ENCODE measurements around the gene ARAP1.

Gene ARAP1

DNA sequence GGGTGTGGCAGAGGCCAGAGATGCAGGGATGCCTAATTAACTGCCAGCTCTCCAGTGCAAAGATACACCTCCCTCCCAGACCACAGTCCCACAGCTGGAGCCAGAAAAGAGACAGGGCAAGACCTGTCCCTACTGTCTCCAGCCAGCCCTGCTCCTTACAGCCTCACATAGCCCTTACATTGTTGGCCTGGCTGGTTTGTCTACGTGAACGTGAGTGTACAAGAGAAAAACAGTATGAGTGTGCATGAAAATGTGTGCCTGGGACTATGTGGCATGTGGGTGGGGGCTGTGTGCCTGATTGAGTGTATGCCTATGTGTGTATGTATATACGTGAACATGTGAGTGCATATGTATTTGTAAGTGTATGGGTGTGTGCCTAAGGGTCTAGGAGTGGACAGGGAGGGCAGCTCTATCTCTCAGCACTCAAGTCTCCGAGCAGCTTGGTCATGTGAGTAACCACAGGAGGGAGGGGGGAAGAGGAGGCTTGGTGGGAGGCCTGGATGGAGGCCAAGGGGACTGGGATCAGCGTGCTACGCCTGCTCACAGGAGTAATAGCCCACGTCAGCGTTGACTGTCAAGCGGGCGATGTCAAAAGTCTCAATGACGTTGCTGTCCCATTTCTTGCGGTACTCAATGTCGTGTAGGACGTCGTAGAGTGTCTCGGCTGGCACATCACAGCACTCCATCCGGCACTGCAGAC, 6.6 kb upstream of the ARAP1 start:
- no peak for DNase-seq (ENCODE audit: low read depth, low spot score)
- no peaks in the 10 kb centered on the region for H3K27me3 ChIP-seq (ENCODE audit: insufficient read depth, insufficient read length)
- peaks cover 11% of the 10 kb centered on the region for H3K4me1 ChIP-seq (ENCODE audit: insufficient read depth, insufficient read length)
- TF ChIP-seq SUZ12 (IDR thresholded peaks at IDR 0.05; ENCODE audit: extremely low read depth, insufficient read depth, insufficient read length) (no peak), ZNF274 (IDR thresholded peaks at IDR 0.05; ENCODE audit: low read depth, low read length) (no peak), YY1 (IDR thresholded peaks at IDR 0.05; ENCODE audit: insufficient read depth, insufficient read length) (no peak)
- H3K9ac ChIP-seq (ENCODE audit: insufficient read length, low read depth): no peak overlapping the region
- H3K36me3 ChIP-seq (ENCODE audit: insufficient read depth, insufficient read length, low read length): peaks cover 18% of the 10 kb centered on the region
- no peak overlapping the region for H3K4me3 ChIP-seq (ENCODE audit: insufficient read length, low read depth)
- H3K9me3 ChIP-seq (ENCODE audit: insufficient read depth, low read length): no peaks in the 10 kb centered on the region

DNA sequence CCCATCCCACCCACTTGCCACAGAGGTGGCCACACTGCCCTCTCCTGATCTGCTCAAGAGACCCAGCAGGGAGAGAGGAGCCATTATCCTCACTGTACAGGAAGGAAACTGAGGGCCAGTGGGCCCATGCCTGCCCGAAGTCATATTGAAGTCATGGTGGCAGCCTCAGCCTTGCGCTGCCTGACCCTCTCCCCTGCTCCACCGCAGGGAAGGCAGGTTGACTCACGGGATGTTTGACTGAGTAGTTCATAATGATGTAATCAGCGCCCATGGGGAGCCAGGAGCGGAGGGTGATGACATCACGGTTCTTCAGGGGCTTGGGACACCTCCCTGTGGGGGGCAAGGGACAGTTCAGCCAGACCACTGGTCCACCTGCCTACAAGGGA, 6.1 kb upstream of the ARAP1 start:
- Histone ChIP-seq H3K36me3 (ENCODE audit: insufficient read depth, insufficient read length, low read length) (peaks cover 18% of the 10 kb centered on the region), H3K9me3 (ENCODE audit: insufficient read depth, low read length) (no peaks in the 10 kb centered on the region), H3K4me1 (ENCODE audit: insufficient read depth, insufficient read length) (peaks cover 11% of the 10 kb centered on the region), H3K4me3 (ENCODE audit: insufficient read length, low read depth) (no peak overlapping the region), H3K9ac (ENCODE audit: insufficient read length, low read depth) (no peak overlapping the region), H3K27me3 (ENCODE audit: insufficient read depth, insufficient read length) (no peaks in the 10 kb centered on the region)
- TF ChIP-seq ZNF274 (IDR thresholded peaks at IDR 0.05; ENCODE audit: low read depth, low read length) (no peak), YY1 (IDR thresholded peaks at IDR 0.05; ENCODE audit: insufficient read depth, insufficient read length) (no peak), SUZ12 (IDR thresholded peaks at IDR 0.05; ENCODE audit: extremely low read depth, insufficient read depth, insufficient read length) (no peak)
- DNase-seq (ENCODE audit: low read depth, low spot score): no peak

DNA sequence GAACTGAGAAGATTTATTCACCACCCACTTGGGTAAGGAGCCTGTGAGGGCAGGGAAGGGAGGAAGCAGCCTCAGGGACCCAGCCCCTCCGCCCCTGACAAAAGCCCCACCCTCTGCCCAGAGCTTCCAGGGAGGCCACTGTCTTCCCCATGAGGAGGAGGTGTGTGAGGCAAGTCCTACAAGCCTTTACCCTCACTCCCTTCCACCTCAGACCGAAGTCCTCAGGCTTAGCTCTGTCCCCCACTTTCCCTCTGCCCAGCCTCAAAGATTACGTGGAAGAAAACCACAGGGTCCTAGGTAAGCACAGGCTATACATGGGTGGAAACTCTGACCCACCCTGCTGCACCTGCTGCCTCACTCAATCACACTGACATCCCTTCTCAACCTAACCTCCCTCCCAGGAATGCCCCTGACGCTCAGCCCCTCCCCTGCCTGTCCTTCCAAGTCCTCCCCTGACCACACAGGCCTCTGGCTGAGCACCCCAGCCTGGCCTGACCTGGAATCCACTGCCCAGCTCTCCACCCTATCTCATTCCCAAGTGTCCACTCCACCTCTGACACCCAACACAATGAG, 3.6 kb upstream of the ARAP1 start:
- H3K9me3 ChIP-seq (ENCODE audit: insufficient read depth, low read length): no peaks in the 10 kb centered on the region
- H3K4me3 ChIP-seq (ENCODE audit: insufficient read length, low read depth): no peak overlapping the region
- TF ChIP-seq SUZ12 (IDR thresholded peaks at IDR 0.05; ENCODE audit: extremely low read depth, insufficient read depth, insufficient read length): no peak
- no peak for TF ChIP-seq ZNF274 (IDR thresholded peaks at IDR 0.05; ENCODE audit: low read depth, low read length)
- no peak for TF ChIP-seq YY1 (IDR thresholded peaks at IDR 0.05; ENCODE audit: insufficient read depth, insufficient read length)
- peaks cover 10% of the 10 kb centered on the region for H3K4me1 ChIP-seq (ENCODE audit: insufficient read depth, insufficient read length)
- no peak for DNase-seq (ENCODE audit: low read depth, low spot score)
- no peak overlapping the region for H3K9ac ChIP-seq (ENCODE audit: insufficient read length, low read depth)
- peaks cover 18% of the 10 kb centered on the region for H3K36me3 ChIP-seq (ENCODE audit: insufficient read depth, insufficient read length, low read length)
- no peaks in the 10 kb centered on the region for H3K27me3 ChIP-seq (ENCODE audit: insufficient read depth, insufficient read length)

DNA sequence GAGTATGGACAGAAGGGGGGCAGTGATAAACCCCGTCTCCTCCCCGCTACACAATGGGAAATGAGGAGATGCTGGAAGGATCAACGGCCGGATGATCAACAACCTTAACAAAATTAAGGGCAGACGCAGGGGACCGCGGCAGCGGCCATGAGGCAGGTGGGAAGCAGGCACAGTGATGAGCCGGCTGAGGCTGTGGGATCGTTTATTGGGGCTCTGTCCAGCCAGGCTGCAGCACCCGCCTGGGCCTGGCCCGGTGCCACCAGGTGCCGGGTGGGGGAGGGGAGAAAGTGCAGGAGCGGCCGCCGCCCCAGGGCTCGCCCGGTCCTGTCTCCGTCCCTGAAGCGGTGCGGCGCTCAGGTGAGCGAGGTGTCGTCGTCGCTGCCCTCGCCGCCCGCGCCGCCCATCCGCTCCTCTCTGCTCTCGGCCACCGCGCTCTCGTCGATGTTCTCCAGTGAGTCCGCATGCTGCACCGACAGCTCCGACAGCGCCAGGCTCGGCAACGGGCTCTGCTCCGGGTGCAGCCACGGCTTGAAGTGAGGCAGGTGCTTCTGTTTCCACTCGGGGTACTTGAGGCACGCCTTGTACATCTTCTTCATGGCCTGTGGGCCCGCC, 2.4 kb upstream of the ARAP1 start:
- peaks cover 12% of the 10 kb centered on the region for H3K4me1 ChIP-seq (ENCODE audit: insufficient read depth, insufficient read length)
- no peaks in the 10 kb centered on the region for H3K9me3 ChIP-seq (ENCODE audit: insufficient read depth, low read length)
- no peaks in the 10 kb centered on the region for H3K27me3 ChIP-seq (ENCODE audit: insufficient read depth, insufficient read length)
- peaks cover 18% of the 10 kb centered on the region for H3K36me3 ChIP-seq (ENCODE audit: insufficient read depth, insufficient read length, low read length)
- no peak overlapping the region for H3K4me3 ChIP-seq (ENCODE audit: insufficient read length, low read depth)
- TF ChIP-seq SUZ12 (IDR thresholded peaks at IDR 0.05; ENCODE audit: extremely low read depth, insufficient read depth, insufficient read length) (no peak), ZNF274 (IDR thresholded peaks at IDR 0.05; ENCODE audit: low read depth, low read length) (no peak), YY1 (IDR thresholded peaks at IDR 0.05; ENCODE audit: insufficient read depth, insufficient read length) (no peak)
- H3K9ac ChIP-seq (ENCODE audit: insufficient read length, low read depth): no peak overlapping the region
- no peak for DNase-seq (ENCODE audit: low read depth, low spot score)

DNA sequence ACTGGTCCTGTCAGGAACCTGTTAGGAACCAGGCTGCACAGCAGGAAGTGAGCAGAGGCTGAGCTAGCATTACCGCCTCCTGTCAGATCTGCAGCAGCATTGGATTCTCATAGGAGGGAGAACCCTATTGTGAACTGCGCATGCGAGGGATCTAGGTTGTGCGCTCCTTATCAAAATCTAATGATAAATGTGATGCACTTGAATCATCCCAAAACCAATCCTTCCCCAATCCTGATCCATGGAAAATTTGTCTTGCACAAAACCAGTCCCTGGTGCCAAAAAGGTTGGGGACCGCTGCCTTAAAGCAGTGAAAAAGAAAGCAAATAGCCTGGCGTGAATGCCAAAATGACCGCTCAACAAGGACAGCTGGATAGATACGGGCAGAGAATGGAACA, 1.9 kb upstream of the ARAP1 start:
- DNase-seq (ENCODE audit: low read depth, low spot score): no peak
- H3K9ac ChIP-seq (ENCODE audit: insufficient read length, low read depth): no peak overlapping the region
- H3K36me3 ChIP-seq (ENCODE audit: insufficient read depth, insufficient read length, low read length): peaks cover 18% of the 10 kb centered on the region
- no peaks in the 10 kb centered on the region for H3K27me3 ChIP-seq (ENCODE audit: insufficient read depth, insufficient read length)
- no peaks in the 10 kb centered on the region for H3K9me3 ChIP-seq (ENCODE audit: insufficient read depth, low read length)
- no peak for TF ChIP-seq SUZ12 (IDR thresholded peaks at IDR 0.05; ENCODE audit: extremely low read depth, insufficient read depth, insufficient read length)
- H3K4me1 ChIP-seq (ENCODE audit: insufficient read depth, insufficient read length): peaks cover 12% of the 10 kb centered on the region
- no peak overlapping the region for H3K4me3 ChIP-seq (ENCODE audit: insufficient read length, low read depth)

DNA sequence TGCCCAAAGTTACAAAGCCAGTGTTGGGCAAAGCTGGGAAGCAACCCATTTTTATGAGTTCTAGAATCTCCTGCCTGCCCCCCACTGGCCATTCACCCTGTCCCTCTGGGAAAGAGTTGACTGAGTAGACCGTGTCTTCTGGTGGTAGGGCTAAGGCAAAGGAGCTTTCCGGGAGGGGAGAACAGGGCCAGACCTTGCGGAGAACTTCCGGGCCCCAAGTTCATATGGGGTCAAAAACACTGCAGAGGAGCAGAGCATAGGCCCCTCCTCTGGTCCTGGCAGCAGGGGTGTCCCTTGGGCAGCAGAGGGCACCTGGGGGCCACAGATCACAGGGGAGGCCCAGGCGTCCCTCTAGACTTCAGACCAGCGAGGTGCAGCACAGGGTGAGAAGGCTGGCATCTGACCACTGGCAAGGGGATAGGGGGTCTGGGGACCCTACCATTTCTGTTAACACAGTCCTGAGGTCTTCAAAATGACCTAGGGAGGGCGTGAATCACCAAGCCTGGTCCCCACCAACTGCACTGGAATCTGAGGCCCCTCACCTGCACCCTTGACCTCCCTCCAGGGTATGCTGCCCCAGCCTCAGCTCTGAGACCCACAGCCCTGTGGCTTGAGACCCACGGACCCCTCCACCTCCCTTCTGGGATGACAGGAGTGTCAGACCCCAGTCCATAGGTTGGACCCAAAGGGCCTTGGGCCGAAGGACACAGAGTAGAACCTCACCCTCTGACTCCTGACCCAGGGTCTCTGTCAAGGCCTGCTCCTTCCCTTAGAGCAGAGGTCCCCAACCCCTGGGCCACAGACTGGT, 1.3 kb upstream of the ARAP1 start:
- no peak overlapping the region for H3K4me3 ChIP-seq (ENCODE audit: insufficient read length, low read depth)
- H3K9ac ChIP-seq (ENCODE audit: insufficient read length, low read depth): no peak overlapping the region
- peaks cover 10% of the 10 kb centered on the region for H3K4me1 ChIP-seq (ENCODE audit: insufficient read depth, insufficient read length)
- H3K36me3 ChIP-seq (ENCODE audit: insufficient read depth, insufficient read length, low read length): peaks cover 15% of the 10 kb centered on the region
- no peaks in the 10 kb centered on the region for H3K27me3 ChIP-seq (ENCODE audit: insufficient read depth, insufficient read length)
- DNase-seq (ENCODE audit: low read depth, low spot score): no peak
- TF ChIP-seq ZNF274 (IDR thresholded peaks at IDR 0.05; ENCODE audit: low read depth, low read length): no peak
- TF ChIP-seq SUZ12 (IDR thresholded peaks at IDR 0.05; ENCODE audit: extremely low read depth, insufficient read depth, insufficient read length): no peak
- no peak for TF ChIP-seq YY1 (IDR thresholded peaks at IDR 0.05; ENCODE audit: insufficient read depth, insufficient read length)
- H3K9me3 ChIP-seq (ENCODE audit: insufficient read depth, low read length): no peaks in the 10 kb centered on the region
